H1 (cell line): ENCODE measurements around the gene GFY. TPM values are rescaled to one million over a fixed set of nuclear protein-coding genes. Genes with fewer than 3 reads are reported as not detected.

ENCODE experiments used
- ATF3 ChIP-seq: IDR thresholded peaks from 2 replicates; pipeline ENCODE4 v1.6.1; 2011; ENCODE audit warnings: low read depth, mild to moderate bottlenecking, low read length; ENCODE audit not compliant: insufficient read depth
- CEBPB ChIP-seq: IDR thresholded peaks from 2 replicates; pipeline ENCODE4 v1.6.1; 2012; ENCODE audit warnings: low read depth, low read length
- CHD1 ChIP-seq: IDR thresholded peaks from 2 replicates; pipeline ENCODE4 v1.6.1; 2012; ENCODE audit warnings: low read depth, low read length, improper control_type of control experiment
- CTBP2 ChIP-seq: IDR thresholded peaks from 2 replicates; pipeline ENCODE4 v1.7.0; 2011; ENCODE audit warnings: borderline replicate concordance, mild to moderate bottlenecking, moderate library complexity, mixed read lengths, low read length; ENCODE audit not compliant: insufficient read depth, insufficient read length
- EP300 ChIP-seq, 2 experiments: IDR thresholded peaks; 1 replicate in 1 of 2; 2 replicates in 1 of 2; pipeline ENCODE4 v1.6.1; 2011 to 2012; ENCODE audit warnings: low read depth in 2 of 2, low read length in 2 of 2, mild to moderate bottlenecking in 2 of 2, borderline replicate concordance in 1 of 2, inconsistent platforms in 1 of 2, moderate library complexity in 1 of 2
- SRF ChIP-seq: IDR thresholded peaks from 2 replicates; pipeline ENCODE4 v1.6.1; 2011; ENCODE audit warnings: mild to moderate bottlenecking, low read depth, low read length, moderate library complexity
- TEAD4 ChIP-seq: IDR thresholded peaks from 2 replicates; pipeline ENCODE4 v1.6.1; 2012; ENCODE audit warnings: low read depth, low read length, inconsistent platforms, mixed read lengths
- polyA plus RNA-seq, 7 experiments: library from polyadenylated mRNA; depleted of rRNA in 3 of 7; stranded (reverse) in 5 of 7; unstranded in 2 of 7; fragments of >200 nt in 5 of 7; fragments of 200-250 nt in 2 of 7; gene quantifications; 1 replicate in 5 of 7; 2 replicates in 1 of 7; 4 replicates in 1 of 7; pipeline versions ENCODE4 v1.2.1 to v1.2.3, GENCODE V29; 2011 to 2013; ENCODE audit warnings: missing spikeins in 2 of 7, mixed read lengths in 2 of 7
- total RNA-seq: library from RNA; stranded (reverse); fragmentation: NEBNext Ultra II Directional; extraction: Animal tissue kit (Norgen Biotek cat#: 25700); gene quantifications from 2 replicates; pipeline ENCODE4 v1.2.1, GENCODE V29; 2021

GFY gene
- total and polyA plus RNA-seq, 2 of the 8 experiments (the other 6 are each of a cell fraction or from before 2014, with no cell fraction given): 0.68 to 0.93 TPM

GRCh38 chr19:49458567-49458903 lies 33.3 kb downstream of the GFY start (continued):
- no peak for TF ChIP-seq TEAD4
- TF ChIP-seq ATF3: no peak
- TF ChIP-seq CEBPB: no peak
- no peak for TF ChIP-seq SRF
- no peak for TF ChIP-seq CTBP2
- no peak for TF ChIP-seq CHD1
- no peak for TF ChIP-seq EP300 (IDR thresholded peaks at IDR 0.05; ENCODE audit: borderline replicate concordance in 1 of 2, low read depth in 2 of 2, low read length in 2 of 2)
